Esophagus squamous epithelium (tissue), 5 donors: ENCODE data around the gene CROCC2. TPM values are rescaled to one million over a fixed set of nuclear protein-coding genes. Genes with fewer than 3 reads are reported as not detected.
A peak's percentile ranks its signal among the peaks of the same experiment; 100 is the strongest.

Source experiments
- DNase-seq: peaks from one replicate; lab custom pipeline; 2025; lab: John Stamatoyannopoulos, UW
- H3K27ac ChIP-seq, 4 donors: fragments of 200-600 bp; sonication (generic); one replicate each; pipeline ENCODE4 v1.5.1; 2016 to 2019; ENCODE audit warnings: mild to moderate bottlenecking in 1 of 4
- H3K27me3 ChIP-seq, 4 donors: fragments of 200-600 bp; sonication (generic); 1 replicate in 3 of 4; 2 replicates in 1 of 4; pipeline versions ENCODE4 v1.5.1 to v1.6.0; 2017 to 2021; ENCODE audit warnings: antibody characterized with exemption in 1 of 4
- H3K36me3 ChIP-seq, 3 donors: fragments of 200-600 bp; sonication (generic); one replicate each; pipeline ENCODE4 v1.5.1; 2016 to 2019
- H3K4me1 ChIP-seq, 3 donors: fragments of 200-600 bp; sonication (generic); one replicate each; pipeline ENCODE4 v1.5.1; 2017 to 2019
- H3K4me3 ChIP-seq, 4 donors: fragments of 200-600 bp; sonication (generic); 1 replicate in 3 of 4; 2 replicates in 1 of 4; pipeline ENCODE4 v1.5.1; 2016 to 2019; ENCODE audit warnings: mild to moderate bottlenecking in 2 of 4, moderate library complexity in 1 of 4
- H3K9me3 ChIP-seq, 3 donors: fragments of 200-600 bp; sonication (generic); one replicate each; pipeline ENCODE4 v1.5.1; 2016 to 2019
- CTCF ChIP-seq, 6 experiments: fragments of 450-650 bp in 4 of 6; fragments of 200-600 bp in 2 of 6; sonication (generic) in 2 of 6; IDR thresholded peaks; one replicate each; pipeline ENCODE4 v1.5.1; 2016 to 2019; ENCODE audit warnings: antibody characterized with exemption in 6 of 6, mild to moderate bottlenecking in 4 of 6, moderate library complexity in 4 of 6
- POLR2A ChIP-seq, 4 donors: fragments of 450-650 bp; IDR thresholded peaks; one replicate each; pipeline ENCODE4 v1.6.1; 2017; ENCODE audit warnings: antibody characterized with exemption in 4 of 4, mild to moderate bottlenecking in 4 of 4, moderate library complexity in 3 of 4
- WGBS, 2 donors: methylation state at CpG; one replicate each; pipeline ENCODE4 v1.1.5; 2018; 5-methylcytosine and 5-hydroxymethylcytosine counted together
- intact Hi-C: fragments of 100-400 bp; cut with DNase I; formaldehyde crosslinking; loops from one replicate; pipeline ENCODE4 v1.15.0; 2022
- total RNA-seq, 4 donors: library from RNA; depleted of rRNA; stranded (reverse); fragments of >200 nt; gene quantifications; one replicate each; pipeline ENCODE4 v1.1.0, GENCODE V29; 2016
- donor health status: DM: yes; HTN: yes; CAD: no.

CROCC2 gene
- total RNA-seq, 4 donors from 2014 or later: not detected

DNA sequence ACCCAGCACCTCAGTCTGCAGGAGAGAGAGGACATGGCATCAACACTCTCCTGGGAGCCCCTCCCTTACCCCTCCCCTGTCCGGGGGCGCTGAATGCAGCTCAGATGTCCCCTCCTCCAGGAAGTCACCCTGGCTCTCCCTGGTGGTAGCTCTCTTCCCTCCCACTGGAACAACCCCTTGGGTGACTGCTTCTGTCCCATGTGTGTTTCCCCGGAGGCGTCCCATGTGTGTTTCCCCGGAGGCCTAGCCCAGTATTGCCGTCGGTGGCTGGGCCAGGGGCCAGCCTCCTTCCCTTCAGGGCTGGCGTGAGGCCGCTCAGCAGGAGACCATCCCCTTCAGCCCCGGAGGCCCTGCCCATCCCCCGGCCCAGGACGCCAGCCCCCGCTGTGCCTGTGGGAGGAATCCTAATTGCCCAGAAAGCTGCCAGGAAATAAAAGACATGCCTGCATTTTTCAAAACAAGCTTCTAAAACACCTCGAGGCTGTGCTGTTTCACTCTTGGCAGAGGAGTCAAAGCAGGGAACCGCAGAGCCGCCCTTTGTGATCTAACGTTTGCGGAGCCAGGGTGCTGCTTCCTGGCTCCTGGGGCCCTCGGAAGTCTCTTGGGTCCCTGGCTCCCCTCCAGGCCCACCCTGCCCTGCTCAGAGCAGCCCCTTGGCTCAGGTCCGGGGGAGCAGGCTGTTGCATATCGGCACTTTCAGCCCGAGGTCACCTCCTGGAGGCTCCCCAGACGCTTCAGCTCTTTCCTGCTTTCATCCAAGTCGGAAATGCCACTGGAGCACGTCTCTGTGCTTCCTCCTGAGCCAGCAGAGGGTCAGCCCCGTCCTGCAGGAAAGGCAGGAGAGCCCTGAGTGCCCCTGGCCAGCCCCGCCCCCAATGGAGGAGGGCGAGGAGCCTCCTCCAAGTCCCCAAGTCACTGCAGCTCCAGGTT is 103.7 kb downstream of the CROCC2 start:
- Histone ChIP-seq H3K27ac (peak overlapping the region; percentile 45 to 79 (median 64)), H3K9me3 (peaks cover 0 to 10% (median 7%) of the 10 kb centered on the region in 3 donors), H3K4me3 (peak overlapping the region in 3 of 4 donors; percentile 11 to 49 (median 35)), H3K4me1 (peaks cover 14 to 47% (median 39%) of the 10 kb centered on the region in 3 donors), H3K27me3 (peaks cover 0 to 53% (median 0%) of the 10 kb centered on the region in 4 donors), H3K36me3 (peaks cover 0 to 4% (median 0%) of the 10 kb centered on the region in 3 donors)
- DNase-seq: no peak
- 2% methylated on average over 6 to 9 of the region's 28 CpGs for WGBS, 2 donors
- peak in 2 of 6 experiments; percentile 10 to 11 for TF ChIP-seq CTCF (IDR thresholded peaks at IDR 0.05)
- TF ChIP-seq POLR2A (IDR thresholded peaks at IDR 0.05): no peak
- intact Hi-C loops: no loop called here

DNA sequence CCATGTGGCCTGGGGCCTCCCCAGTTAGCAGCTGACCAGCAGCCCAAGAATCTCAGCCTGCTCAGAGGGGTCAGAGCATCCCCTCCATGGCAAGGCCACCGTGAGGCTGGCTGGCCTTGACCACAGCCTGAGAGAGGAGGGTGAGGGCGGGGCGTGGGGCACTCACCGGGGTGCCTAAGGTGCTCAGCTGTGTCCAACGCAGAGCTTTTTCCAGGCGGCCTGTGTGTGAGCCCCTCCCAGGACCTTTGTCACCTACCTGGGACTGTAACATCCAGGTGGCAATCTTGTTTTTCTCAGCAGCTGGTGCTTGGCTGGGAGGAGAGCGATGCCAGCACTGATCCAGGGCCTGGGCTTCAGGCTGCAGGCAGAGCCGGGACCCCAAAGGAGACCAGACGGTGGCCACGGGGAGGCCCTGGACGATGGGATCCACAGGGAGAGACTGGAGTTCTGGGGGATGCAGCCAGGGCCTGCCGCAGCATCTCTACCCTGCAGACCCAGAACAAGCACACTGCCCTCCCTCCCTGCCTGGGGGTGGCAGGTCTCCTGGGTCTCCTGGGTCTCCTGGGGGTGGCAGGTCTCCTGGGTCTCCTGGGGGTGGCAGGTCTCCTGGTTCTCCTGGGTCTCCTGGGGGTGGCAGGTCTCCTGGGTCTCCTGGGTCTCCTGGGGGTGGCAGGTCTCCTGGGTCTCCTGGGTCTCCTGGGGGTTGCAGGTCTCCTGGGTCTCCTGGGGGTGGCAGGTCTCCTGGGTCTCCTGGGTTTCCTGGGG is 104.6 kb downstream of the CROCC2 start:
- Histone ChIP-seq H3K9me3 (peaks cover 0 to 4% (median 0%) of the 10 kb centered on the region in 3 donors), H3K36me3 (no peaks in the 10 kb centered on the region), H3K4me1 (peaks cover 14 to 47% (median 39%) of the 10 kb centered on the region in 3 donors), H3K27me3 (peaks cover 0 to 53% (median 0%) of the 10 kb centered on the region in 4 donors), H3K27ac (peak overlapping the region; percentile 45 to 79 (median 64)), H3K4me3 (peak overlapping the region in 2 of 4 donors; percentile 35 to 49)
- WGBS, 2 donors: 27% methylated on average over 5 of the region's 12 CpGs; no CpG with 5 or more reads in 1 of the 2 donors
- TF ChIP-seq CTCF (IDR thresholded peaks at IDR 0.05) (no peak), POLR2A (IDR thresholded peaks at IDR 0.05) (no peak)
- intact Hi-C loops: no loop called here
- DNase-seq: no peak

- Histone ChIP-seq H3K36me3 (no peaks in the 10 kb centered on the region), H3K4me3 (no peak overlapping the region), H3K4me1 (peaks cover 14 to 47% (median 39%) of the 10 kb centered on the region in 3 donors), H3K27me3 (peaks cover 0 to 53% (median 0%) of the 10 kb centered on the region in 4 donors), H3K27ac (no peak overlapping the region), H3K9me3 (no peaks in the 10 kb centered on the region)
- intact Hi-C loops: no loop called here
- DNase-seq: no peak
- TF ChIP-seq POLR2A (IDR thresholded peaks at IDR 0.05) (no peak), CTCF (IDR thresholded peaks at IDR 0.05) (no peak)
- WGBS, 2 donors: 80 to 84% methylated on average over 3 to 8 of the region's 9 CpGs
Observed at GRCh38 chr2:241011296-241011600, 105.1 kb downstream of the CROCC2 start.

DNA sequence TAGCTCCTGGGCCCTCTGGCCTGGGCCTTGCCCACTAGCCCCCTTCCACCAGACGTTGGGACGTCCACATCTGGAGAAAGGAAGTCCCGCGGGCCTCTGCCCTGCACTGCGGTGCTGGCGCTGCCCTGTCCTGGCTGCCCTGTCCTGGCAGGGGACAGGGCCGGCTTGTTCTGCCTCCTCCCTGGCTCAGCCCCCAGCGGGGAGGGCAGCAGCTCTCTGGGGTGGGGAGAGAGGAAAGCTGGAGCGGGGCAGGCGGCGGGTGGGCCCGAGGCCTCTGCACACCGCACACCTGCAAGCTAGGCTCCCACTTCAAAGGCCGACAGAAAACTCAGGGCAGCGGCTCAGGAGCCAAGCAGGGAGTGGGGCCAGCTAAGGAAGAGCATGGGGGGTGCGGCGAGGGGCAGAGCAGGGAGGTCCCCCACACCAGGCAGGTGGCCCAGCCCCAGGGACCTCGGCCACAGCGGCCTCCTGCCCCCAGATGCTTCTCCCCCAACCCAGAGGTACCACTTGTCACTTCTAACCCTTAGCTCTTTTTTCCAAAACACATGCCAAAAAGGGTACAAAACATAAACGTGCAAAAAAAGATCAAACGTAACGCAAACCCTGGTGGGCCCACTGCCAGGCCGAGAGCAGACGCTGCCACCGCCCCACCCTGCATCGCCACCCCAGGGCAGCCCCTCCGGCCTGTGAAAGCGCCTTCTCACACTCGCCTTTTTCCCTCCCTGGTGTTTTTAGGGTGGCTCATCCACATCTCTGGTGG is 105.8 kb downstream of the CROCC2 start:
- H3K36me3 ChIP-seq: no peaks in the 10 kb centered on the region
- WGBS, 2 donors: 44 to 50% methylated on average over 14 of the region's 29 CpGs
- H3K4me1 ChIP-seq: peaks cover 14 to 47% (median 39%) of the 10 kb centered on the region in 3 donors
- H3K9me3 ChIP-seq: no peaks in the 10 kb centered on the region
- no peak for DNase-seq
- peak overlapping the region in 1 of 4 donors; percentile 2 for H3K27ac ChIP-seq
- intact Hi-C loops: no loop called here
- H3K27me3 ChIP-seq: peaks cover 0 to 53% (median 0%) of the 10 kb centered on the region in 4 donors
- TF ChIP-seq CTCF (IDR thresholded peaks at IDR 0.05) (no peak), POLR2A (IDR thresholded peaks at IDR 0.05) (no peak)
- no peak overlapping the region for H3K4me3 ChIP-seq
